ENCODE data around the gene PCCA.
"Not testable (repeated sequence)": the region's sequence is repeated elsewhere in the genome, so short reads cannot be mapped to it uniquely, and the experiment has no call there.

The PCCA gene

GRCh38 chr13:100240109-100240779, 151.4 kb downstream of the PCCA start:
- no peak for DNase-seq (ENCODE audit: low spot score)

- no peak for DNase-seq (ENCODE audit: low spot score)
Observed at GRCh38 chr13:100244431-100244830, 155.5 kb downstream of the PCCA start.

GRCh38 chr13:100245104-100245503, 156.2 kb downstream of the PCCA start:
- no peak for DNase-seq (ENCODE audit: low spot score)

GRCh38 chr13:100247937-100248336, 159.0 kb downstream of the PCCA start:
- DNase-seq (ENCODE audit: low spot score), result no peak

GRCh38 chr13:100254002-100254401, 165.1 kb downstream of the PCCA start:
- DNase-seq (ENCODE audit: low spot score), result no peak

- no peak for DNase-seq (ENCODE audit: low spot score)
Observed at GRCh38 chr13:100262404-100262803, 173.5 kb downstream of the PCCA start.

- DNase-seq (ENCODE audit: low spot score), result no peak
Observed at GRCh38 chr13:100266026-100266425, 177.1 kb downstream of the PCCA start.

GRCh38 chr13:100269837-100270236, 180.9 kb downstream of the PCCA start:
- no peak for DNase-seq (ENCODE audit: low spot score)

GRCh38 chr13:100273138-100273537, 184.2 kb downstream of the PCCA start:
- DNase-seq (ENCODE audit: low spot score), result no peak

GRCh38 chr13:100273552-100273951, 184.7 kb downstream of the PCCA start:
- no peak for DNase-seq (ENCODE audit: low spot score)

- DNase-seq (ENCODE audit: low spot score), result no peak
Observed at GRCh38 chr13:100274942-100275506, 186.1 kb downstream of the PCCA start.

GRCh38 chr13:100275746-100276145, 186.9 kb downstream of the PCCA start:
- DNase-seq (ENCODE audit: low spot score), result no peak

- no peak for DNase-seq (ENCODE audit: low spot score)
Observed at GRCh38 chr13:100280681-100281080, 191.8 kb downstream of the PCCA start.

- not testable (repeated sequence) for DNase-seq (ENCODE audit: low spot score)
Observed at GRCh38 chr13:100282306-100282705, 193.4 kb downstream of the PCCA start.

- no peak for DNase-seq (ENCODE audit: low spot score)
Observed at GRCh38 chr13:100290165-100290801, 201.4 kb downstream of the PCCA start.

GRCh38 chr13:100291624-100292023, 202.7 kb downstream of the PCCA start:
- no peak for DNase-seq (ENCODE audit: low spot score)

GRCh38 chr13:100297413-100297812, 208.5 kb downstream of the PCCA start:
- no peak for DNase-seq (ENCODE audit: low spot score)

- DNase-seq (ENCODE audit: low spot score), result no peak
Observed at GRCh38 chr13:100298116-100298681, 209.3 kb downstream of the PCCA start.

- no peak for DNase-seq (ENCODE audit: low spot score)
Observed at GRCh38 chr13:100298691-100299090, 209.8 kb downstream of the PCCA start.

- DNase-seq (ENCODE audit: low spot score), result no peak
Observed at GRCh38 chr13:100300243-100300642, 211.3 kb downstream of the PCCA start.

GRCh38 chr13:100300708-100301107, 211.8 kb downstream of the PCCA start:
- DNase-seq (ENCODE audit: low spot score), result no peak

- no peak for DNase-seq (ENCODE audit: low spot score)
Observed at GRCh38 chr13:100301418-100301817, 212.5 kb downstream of the PCCA start.

GRCh38 chr13:100302391-100302790, 213.5 kb downstream of the PCCA start:
- no peak for DNase-seq (ENCODE audit: low spot score)

All from CD4-positive, alpha-beta T cell treated with Interleukin-15 for 4 hours (primary cell).